ENCODE data around the gene CLMN. TPM values are rescaled to one million over a fixed set of nuclear protein-coding genes. Genes with fewer than 3 reads are reported as not detected.

CLMN gene
- total RNA-seq, 1 donor from 2014 or later, result 117 TPM

- H3K4me1 Mint-ChIP-seq, result peaks cover 20% of the 10 kb centered on the region
- no peaks in the 10 kb centered on the region for H3K27me3 Mint-ChIP-seq (ENCODE audit: low read depth)
- peak overlapping the region; percentile 49 for H3K27ac Mint-ChIP-seq
- peaks cover 14% of the 10 kb centered on the region for H3K36me3 Mint-ChIP-seq
- DNase-seq (ENCODE audit: low spot score in 2 of 2, unreplicated experiment in 2 of 2), result no peak
- no peak overlapping the region for H3K4me3 Mint-ChIP-seq
- no peak for TF ChIP-seq CTCF (IDR thresholded peaks at IDR 0.05; ENCODE audit: unreplicated experiment)
- no peaks in the 10 kb centered on the region for H3K9me3 Mint-ChIP-seq
These were observed 186.4 kb downstream of the CLMN start for GRCh38 chr14:95133282-95133681.

GRCh38 chr14:95132760-95133159, 186.9 kb downstream of the CLMN start:
- no peak for TF ChIP-seq CTCF (IDR thresholded peaks at IDR 0.05; ENCODE audit: unreplicated experiment)
- Mint-ChIP-seq H3K27ac (no peak overlapping the region), H3K27me3 (ENCODE audit: low read depth) (no peaks in the 10 kb centered on the region), H3K4me3 (no peak overlapping the region), H3K4me1 (peaks cover 16% of the 10 kb centered on the region), H3K36me3 (peaks cover 14% of the 10 kb centered on the region), H3K9me3 (no peaks in the 10 kb centered on the region)
- no peak for DNase-seq (ENCODE audit: low spot score in 2 of 2, unreplicated experiment in 2 of 2)

Small RNA genes within 50 kb of the gene (microRNA-seq; reads per million reads assigned to microRNA genes)
- gene MIR3173, result 3.2 reads per million, percentile 6 among the genes with 10 or more reads in this experiment

Other genes with a start within 250 kb of the CLMN start
- gene DICER1, start 162.4 kb downstream of the CLMN start, total RNA-seq, result 148 to 155 TPM (median 155 TPM) in 3 replicates
- 1.5 to 1.9 TPM (median 1.6 TPM) in 3 replicates for gene SYNE3, start 196.7 kb upstream of the CLMN start, total RNA-seq
- 35.6 to 38.5 TPM (median 38.4 TPM) in 3 replicates for gene GLRX5, start 215.1 kb upstream of the CLMN start, total RNA-seq

Data from mesothelial cell of epicardium (in vitro differentiated cells).